MM.1S (cell line): Measurements from ENCODE around the gene FBXL13.
"Not testable (repeated sequence)": the region's sequence is repeated elsewhere in the genome, so short reads cannot be mapped to it uniquely, and the experiment has no call there.

Experiments used
- EZH2 ChIP-seq: fragments of 300-600 bp; sonication (generic); optimal IDR thresholded peaks from 2 replicates; pipeline ENCODE3; 2017; ENCODE audit warnings: low read depth, mild to moderate bottlenecking, antibody characterized with exemption, low read length, mixed read lengths
- TF ChIP-seq, protein P1 (sequence below): fragments of 300-600 bp; sonication (generic); IDR thresholded peaks from 2 replicates; pipeline ENCODE4 v1.5.1; 2016; ENCODE audit warnings: antibody characterized with exemption, low read length, mixed read lengths

GRCh38 chr7:102790364-102791100 is 284.1 kb downstream of the FBXL13 start:
- TF ChIP-seq, protein P1, sequence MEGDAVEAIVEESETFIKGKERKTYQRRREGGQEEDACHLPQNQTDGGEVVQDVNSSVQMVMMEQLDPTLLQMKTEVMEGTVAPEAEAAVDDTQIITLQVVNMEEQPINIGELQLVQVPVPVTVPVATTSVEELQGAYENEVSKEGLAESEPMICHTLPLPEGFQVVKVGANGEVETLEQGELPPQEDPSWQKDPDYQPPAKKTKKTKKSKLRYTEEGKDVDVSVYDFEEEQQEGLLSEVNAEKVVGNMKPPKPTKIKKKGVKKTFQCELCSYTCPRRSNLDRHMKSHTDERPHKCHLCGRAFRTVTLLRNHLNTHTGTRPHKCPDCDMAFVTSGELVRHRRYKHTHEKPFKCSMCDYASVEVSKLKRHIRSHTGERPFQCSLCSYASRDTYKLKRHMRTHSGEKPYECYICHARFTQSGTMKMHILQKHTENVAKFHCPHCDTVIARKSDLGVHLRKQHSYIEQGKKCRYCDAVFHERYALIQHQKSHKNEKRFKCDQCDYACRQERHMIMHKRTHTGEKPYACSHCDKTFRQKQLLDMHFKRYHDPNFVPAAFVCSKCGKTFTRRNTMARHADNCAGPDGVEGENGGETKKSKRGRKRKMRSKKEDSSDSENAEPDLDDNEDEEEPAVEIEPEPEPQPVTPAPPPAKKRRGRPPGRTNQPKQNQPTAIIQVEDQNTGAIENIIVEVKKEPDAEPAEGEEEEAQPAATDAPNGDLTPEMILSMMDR: not testable (repeated sequence)
- not testable (repeated sequence) for TF ChIP-seq EZH2
